ENCODE data around the gene KCNIP2.

- no peak for TF ChIP-seq CTCF (IDR thresholded peaks at IDR 0.05)
- TF ChIP-seq PBX3 (IDR thresholded peaks at IDR 0.05) = no peak
- no peak for TF ChIP-seq USF2 (IDR thresholded peaks at IDR 0.05; ENCODE audit: borderline replicate concordance, low read depth, low read length)
- no peak for TF ChIP-seq EP300 (IDR thresholded peaks at IDR 0.05; ENCODE audit: borderline replicate concordance in 1 of 2, low read depth in 1 of 2, low read length in 1 of 2)
These were observed 4.1 kb downstream of the KCNIP2 start for GRCh38 chr10:101839416-101840063.
